AG10803 (cell line): ENCODE results near the gene RTP4.
"Not testable (repeated sequence)": the region's sequence is repeated elsewhere in the genome, so short reads cannot be mapped to it uniquely, and the experiment has no call there.

Experiments
- DNase-seq: peaks from one replicate; pipeline ENCODE4 v3.0.0; 2010; ENCODE audit warnings: low read depth
- H3K4me3 ChIP-seq: 2 replicates; pipeline ENCODE4 v1.5.1; 2011; ENCODE audit warnings: mild to moderate bottlenecking, low read length, control low read depth
- TF ChIP-seq, protein P1 (sequence below): conservative IDR thresholded peaks from 2 replicates; pipeline ENCODE4 v1.5.1; 2011; ENCODE audit warnings: mild to moderate bottlenecking, low read length, control low read depth, inconsistent platforms

Gene RTP4

GRCh38 chr3:187385296-187385695, 17.1 kb downstream of the RTP4 start:
- no peak for DNase-seq
- H3K4me3 ChIP-seq: no peak overlapping the region
- TF ChIP-seq, protein P1, sequence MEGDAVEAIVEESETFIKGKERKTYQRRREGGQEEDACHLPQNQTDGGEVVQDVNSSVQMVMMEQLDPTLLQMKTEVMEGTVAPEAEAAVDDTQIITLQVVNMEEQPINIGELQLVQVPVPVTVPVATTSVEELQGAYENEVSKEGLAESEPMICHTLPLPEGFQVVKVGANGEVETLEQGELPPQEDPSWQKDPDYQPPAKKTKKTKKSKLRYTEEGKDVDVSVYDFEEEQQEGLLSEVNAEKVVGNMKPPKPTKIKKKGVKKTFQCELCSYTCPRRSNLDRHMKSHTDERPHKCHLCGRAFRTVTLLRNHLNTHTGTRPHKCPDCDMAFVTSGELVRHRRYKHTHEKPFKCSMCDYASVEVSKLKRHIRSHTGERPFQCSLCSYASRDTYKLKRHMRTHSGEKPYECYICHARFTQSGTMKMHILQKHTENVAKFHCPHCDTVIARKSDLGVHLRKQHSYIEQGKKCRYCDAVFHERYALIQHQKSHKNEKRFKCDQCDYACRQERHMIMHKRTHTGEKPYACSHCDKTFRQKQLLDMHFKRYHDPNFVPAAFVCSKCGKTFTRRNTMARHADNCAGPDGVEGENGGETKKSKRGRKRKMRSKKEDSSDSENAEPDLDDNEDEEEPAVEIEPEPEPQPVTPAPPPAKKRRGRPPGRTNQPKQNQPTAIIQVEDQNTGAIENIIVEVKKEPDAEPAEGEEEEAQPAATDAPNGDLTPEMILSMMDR: no peak

DNA sequence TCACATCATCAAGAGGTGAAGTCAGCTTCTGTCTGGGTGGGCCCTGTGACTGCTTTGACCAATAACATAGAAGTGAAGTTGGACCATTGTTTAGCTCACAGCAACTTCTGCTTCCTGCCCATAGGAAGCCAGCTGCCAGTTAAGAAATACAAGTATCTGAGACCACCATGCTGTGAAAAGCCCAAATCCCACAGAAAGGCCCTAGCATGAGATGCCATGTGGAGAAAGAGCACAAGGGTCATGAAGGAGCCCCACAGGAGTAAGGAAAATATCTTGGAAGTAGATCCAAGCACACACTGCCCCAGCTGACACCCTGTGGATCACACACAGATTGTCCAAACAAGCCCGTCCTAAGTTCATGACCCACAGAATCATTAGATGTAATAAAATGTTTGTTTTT, 28.5 kb downstream of the RTP4 start:
- TF ChIP-seq, protein P1: no peak
- DNase-seq: no peak
- H3K4me3 ChIP-seq: no peak overlapping the region

GRCh38 chr3:187398955-187399354, 30.8 kb downstream of the RTP4 start:
- H3K4me3 ChIP-seq: no peak overlapping the region
- no peak for DNase-seq
- TF ChIP-seq, protein P1: no peak

- DNase-seq: no peak
- H3K4me3 ChIP-seq: no peak overlapping the region
- TF ChIP-seq, protein P1: no peak
These were observed 32.6 kb downstream of the RTP4 start for GRCh38 chr3:187400756-187401155.

- TF ChIP-seq, protein P1: no peak
- DNase-seq: no peak
- no peak overlapping the region for H3K4me3 ChIP-seq
These were observed 33.7 kb downstream of the RTP4 start for GRCh38 chr3:187401856-187402255.

DNA sequence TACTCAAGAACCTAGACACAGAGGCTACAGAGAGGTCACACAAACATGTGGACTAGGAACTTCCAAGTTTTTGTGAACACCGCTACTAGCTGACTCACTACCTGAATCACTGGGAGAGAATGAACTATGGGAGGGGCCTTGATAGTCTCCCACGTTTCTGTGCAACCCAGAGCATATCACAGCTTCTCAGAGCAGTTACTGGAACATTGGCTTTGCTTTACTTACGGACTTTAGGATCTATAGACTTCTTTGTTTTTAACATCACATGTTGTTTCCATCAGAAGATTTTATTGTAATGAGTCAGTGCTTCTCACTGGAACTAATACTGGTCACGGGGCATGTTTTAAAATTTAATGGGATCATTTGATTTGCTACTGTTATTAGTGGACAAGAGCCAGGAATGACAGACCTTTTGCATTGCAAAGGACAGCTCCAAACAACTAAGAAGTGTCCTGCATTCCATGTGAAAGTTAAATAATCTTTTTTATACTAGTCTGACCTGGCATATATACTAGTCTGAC, 35.6 kb downstream of the RTP4 start:
- DNase-seq: peak; percentile 97
- H3K4me3 ChIP-seq: no peak overlapping the region
- TF ChIP-seq, protein P1: no peak

DNA sequence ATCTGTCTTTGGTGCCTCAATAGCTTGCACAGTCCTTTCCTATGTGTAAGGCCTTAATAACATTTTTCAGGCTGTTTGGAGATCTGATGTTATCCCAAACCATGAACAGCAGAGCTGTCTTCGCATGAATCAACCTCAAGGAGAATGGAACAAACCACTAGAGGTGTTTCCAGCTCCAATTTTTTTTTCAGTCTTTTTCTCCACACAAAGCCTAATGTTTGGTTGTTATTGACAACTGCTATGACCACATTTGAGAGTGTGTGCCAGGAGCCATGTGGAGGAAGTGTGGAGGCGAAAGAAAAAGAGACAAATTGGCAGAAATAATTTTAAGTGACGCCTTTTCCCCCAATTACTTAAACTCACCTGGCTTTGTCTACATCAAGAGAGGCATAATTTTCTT, 38.7 kb downstream of the RTP4 start:
- TF ChIP-seq, protein P1: no peak
- peak; percentile 41 for DNase-seq
- no peak overlapping the region for H3K4me3 ChIP-seq

DNA sequence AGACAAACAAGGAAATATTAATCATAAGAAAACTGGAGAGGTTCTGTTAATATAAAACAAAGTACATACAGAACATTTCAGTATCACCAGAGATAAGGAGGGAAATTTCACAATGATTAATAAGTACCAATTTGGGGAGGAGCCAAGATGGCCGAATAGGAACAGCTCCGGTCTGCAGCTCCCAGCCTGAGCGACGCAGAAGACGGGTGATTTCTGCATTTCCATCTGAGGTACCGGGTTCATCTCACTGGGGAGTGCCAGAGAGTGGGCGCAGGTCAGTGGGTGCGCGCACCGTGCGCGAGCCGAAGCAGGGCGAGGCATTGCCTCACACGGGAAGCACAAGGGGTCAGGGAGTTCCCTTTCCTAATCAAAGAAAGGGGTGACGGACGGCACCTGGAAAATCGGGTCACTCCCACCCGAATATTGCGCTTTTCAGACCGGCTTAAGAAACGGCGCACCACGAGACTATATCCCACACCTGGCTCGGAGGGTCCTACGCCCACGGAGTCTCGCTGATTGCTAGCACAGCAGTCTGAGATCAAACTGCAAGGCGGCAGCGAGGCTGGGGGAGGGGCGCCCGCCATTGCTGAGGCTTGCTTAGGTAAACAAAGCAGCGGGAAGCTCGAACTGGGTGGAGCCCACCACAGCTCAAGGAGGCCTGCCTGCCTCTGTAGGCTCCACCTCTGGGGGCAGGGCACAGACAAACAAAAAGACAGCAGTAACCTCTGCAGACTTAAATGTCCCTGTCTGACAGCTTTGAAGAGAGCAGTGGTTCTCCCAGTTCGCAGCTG, 44.0 kb downstream of the RTP4 start:
- not testable (repeated sequence) for H3K4me3 ChIP-seq

More for the DNA sequence above, 44.0 kb downstream of the RTP4 start:
- DNase-seq: not testable (repeated sequence)
